GM12865 (cell line): ENCODE results near the gene RASL10A.
"Not testable (repeated sequence)": the region's sequence is repeated elsewhere in the genome, so short reads cannot be mapped to it uniquely, and the experiment has no call there.

Experiments
- DNase-seq: peaks from one replicate; pipeline ENCODE4 v3.0.0; 2010; ENCODE audit warnings: low read depth
- H3K4me3 ChIP-seq: 2 replicates; pipeline ENCODE4 v1.5.1; 2011; ENCODE audit warnings: mild to moderate bottlenecking, low read depth, low read length, control low read depth
- TF ChIP-seq, protein P1 (sequence below): IDR thresholded peaks from 2 replicates; pipeline ENCODE4 v1.5.1; 2011; ENCODE audit warnings: low read length, control low read depth, low read depth, inconsistent platforms; ENCODE audit not compliant: insufficient read depth; ENCODE audit errors: missing control alignments

RASL10A gene, protein sequence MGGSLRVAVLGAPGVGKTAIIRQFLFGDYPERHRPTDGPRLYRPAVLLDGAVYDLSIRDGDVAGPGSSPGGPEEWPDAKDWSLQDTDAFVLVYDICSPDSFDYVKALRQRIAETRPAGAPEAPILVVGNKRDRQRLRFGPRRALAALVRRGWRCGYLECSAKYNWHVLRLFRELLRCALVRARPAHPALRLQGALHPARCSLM

DNA sequence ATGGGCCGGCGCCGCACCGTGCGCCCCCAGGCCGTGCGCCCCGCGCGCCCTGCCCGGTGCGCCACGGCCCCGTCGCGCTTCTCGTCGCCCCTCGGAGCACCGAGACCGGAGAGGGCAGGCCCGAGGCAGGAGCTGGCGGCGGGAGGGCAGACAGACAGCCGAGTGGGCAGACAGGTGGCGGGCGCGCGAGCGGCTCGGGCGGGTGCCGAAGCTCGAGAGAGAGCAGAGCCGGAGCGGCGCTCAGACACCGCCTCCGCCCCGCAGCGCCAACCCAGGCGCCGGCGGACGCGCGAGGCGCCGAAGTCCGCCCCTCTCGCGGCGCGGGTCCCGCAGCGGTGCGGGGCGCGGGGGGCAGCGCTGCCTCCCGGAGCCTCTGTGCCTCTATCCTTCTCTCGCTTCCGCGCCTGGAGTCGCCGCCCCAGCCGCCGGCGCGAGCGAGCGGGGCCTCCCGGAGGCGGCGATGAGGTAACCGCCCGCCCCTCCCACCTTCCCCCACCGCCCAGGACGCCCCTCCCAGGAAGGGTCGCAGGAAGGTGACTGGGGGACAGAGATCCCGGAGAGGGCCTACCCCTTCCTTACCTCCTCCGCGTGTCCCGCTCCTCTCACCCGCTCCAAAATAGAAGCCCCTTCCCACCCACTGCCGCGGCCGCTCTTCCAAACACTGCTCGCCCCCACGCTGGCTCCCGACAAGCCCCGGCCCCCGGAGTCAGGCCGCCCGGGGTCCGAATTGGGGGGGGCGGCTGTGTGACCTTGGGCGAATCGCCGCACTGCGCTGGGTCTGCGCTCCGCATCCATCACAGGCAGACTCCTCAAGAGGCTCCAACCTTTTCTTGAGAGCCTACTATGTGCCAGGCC lies at the start of gene RASL10A:
TSS of gene RASL10A (minus strand) at position 412 of the 855 bp plus-strand sequence. CDS start 451 bp downstream, outside the sequence.
- no peak for DNase-seq
- TF ChIP-seq, protein P1, sequence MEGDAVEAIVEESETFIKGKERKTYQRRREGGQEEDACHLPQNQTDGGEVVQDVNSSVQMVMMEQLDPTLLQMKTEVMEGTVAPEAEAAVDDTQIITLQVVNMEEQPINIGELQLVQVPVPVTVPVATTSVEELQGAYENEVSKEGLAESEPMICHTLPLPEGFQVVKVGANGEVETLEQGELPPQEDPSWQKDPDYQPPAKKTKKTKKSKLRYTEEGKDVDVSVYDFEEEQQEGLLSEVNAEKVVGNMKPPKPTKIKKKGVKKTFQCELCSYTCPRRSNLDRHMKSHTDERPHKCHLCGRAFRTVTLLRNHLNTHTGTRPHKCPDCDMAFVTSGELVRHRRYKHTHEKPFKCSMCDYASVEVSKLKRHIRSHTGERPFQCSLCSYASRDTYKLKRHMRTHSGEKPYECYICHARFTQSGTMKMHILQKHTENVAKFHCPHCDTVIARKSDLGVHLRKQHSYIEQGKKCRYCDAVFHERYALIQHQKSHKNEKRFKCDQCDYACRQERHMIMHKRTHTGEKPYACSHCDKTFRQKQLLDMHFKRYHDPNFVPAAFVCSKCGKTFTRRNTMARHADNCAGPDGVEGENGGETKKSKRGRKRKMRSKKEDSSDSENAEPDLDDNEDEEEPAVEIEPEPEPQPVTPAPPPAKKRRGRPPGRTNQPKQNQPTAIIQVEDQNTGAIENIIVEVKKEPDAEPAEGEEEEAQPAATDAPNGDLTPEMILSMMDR, result no peak
- no peak within 1 kb of the TSS for H3K4me3 ChIP-seq

DNA sequence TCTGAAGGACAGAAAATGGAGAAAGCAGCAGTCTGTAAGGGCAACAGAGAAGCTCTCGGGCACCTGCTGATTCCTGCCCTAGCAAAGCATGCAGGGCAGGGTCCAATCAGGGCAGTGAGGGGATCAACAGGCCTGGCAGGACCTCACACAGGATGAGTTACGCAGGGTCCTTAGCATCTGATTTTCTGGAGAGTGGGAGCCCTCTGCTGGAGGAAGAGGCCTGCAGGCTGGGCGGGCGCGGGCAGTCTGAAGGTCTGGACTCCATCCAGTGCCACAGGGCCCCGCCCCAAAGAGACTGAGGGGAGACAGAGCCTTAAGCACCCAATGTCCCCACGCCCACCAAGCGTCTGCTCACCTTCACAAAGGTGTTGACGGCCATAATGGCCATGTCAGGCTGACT lies 44.0 kb upstream of the RASL10A start:
- DNase-seq, result no peak
- TF ChIP-seq, protein P1, result no peak

DNA sequence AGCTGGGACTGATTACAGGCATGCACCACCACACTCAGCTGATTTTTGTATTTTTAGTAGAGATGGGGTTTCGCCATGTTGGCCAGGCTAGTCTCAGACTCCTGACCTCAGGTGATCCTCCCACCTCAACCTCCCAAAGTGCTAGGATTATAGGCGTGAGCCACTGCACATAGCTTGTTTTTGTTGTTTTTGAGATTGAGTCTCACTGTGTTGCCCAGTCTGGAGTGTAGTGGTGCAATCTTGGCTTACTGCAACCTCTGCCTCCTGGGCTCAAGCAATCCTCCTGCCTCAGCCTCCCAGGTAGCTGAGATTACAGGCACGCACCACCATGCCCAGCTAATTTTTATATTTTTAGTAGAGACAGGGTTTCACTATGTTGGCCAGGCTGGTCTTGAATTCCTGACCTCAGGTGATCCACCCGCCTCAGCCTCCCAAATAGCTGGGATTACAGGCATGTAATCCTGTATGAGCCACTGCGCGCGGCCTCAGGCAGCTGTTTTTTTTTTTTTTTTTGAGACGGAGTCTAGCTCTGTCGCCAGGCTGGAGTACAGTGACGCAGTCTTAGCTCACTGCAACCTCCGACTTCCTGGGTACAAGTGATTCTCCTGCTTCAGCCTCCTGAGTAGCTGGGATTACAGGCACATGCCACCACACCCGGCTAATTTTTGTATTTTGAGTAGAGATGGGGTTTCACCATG lies 41.8 kb upstream of the RASL10A start:
- H3K4me3 ChIP-seq, DNase-seq: not testable (repeated sequence)

More for the DNA sequence above, 44.0 kb upstream of the RASL10A start:
- H3K4me3 ChIP-seq, result no peak overlapping the region

DNA sequence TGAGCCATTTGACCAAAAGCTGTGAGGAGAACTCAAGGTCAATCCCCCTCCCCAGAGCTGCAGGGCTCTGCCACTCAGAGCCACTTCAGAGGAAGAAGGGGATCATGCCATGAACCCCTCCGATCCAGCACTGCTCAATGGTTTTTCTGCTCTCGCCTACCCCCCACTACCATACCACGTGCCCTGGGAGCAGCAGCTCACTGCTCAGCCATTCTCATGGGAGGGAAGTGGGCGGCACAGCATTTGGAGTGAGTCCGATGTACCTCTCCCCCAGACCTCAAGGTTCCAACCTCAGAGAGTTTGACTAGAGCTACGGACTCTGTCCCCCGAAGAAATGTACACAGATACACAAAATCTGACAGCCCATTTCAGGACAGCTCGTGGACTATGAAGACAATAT lies 38.4 kb upstream of the RASL10A start:
- H3K4me3 ChIP-seq, result no peak overlapping the region
- DNase-seq, result no peak
- TF ChIP-seq, protein P1, result no peak

DNA sequence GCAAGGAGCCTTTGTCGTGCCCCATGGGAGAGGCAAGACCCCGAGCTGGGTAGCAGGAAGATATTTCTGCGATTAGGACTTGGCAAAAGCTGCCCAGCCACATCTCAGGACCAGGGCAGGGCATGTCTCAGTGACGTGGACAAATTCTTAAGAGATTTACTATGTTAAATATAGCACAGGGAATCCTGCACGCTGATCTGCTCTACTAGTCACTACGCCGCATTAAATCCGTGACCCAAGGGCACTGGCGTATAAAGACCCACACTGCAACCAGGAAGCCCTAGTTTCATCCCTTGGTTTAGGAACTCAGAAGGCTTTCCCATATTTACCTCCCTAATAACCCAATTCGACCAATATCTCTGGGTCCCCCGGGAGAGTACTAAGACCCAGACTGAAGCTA lies 37.8 kb upstream of the RASL10A start:
- TF ChIP-seq, protein P1, result no peak
- H3K4me3 ChIP-seq, result no peak overlapping the region
- no peak for DNase-seq

DNA sequence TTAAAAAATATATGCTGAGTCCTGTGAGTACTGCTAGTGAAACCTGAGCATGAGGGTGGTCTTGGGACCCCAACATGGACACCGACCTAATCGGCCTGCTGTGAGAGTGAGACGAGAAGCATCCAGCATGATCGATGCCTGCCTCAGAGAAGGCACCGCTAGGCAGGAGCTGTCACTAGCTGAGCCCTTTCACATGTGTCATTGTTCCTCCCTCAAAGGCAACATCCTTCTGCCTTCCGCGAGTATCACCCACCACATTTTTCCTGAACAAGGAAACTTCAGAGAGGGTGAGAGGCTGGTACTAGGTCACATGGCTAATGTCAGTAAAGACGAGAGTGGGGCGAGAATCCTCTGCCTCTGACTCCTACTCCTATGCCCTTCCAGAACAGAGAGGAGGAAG lies 37.3 kb upstream of the RASL10A start:
- no peak overlapping the region for H3K4me3 ChIP-seq
- no peak for DNase-seq
- TF ChIP-seq, protein P1, result no peak

DNA sequence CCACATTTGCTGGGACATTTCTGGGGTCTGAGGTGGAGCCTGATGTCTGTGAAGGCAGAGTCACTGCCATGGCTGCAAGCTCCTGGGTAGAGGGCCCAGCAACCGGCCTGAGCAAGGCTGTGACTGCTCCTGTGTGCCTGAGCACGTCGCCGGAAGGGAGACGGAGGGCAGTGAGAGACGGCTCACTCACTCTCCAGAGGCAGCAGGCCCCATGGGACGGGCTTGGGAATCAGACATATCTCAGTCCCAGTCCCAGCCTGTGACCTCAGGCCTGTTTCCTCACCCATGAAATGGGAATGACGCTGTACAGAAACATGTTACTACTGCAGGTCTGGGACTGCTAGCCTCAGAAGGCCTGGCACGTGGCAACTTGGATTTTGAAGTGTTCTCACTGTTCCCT lies 36.4 kb upstream of the RASL10A start:
- DNase-seq, result no peak
- H3K4me3 ChIP-seq, result no peak overlapping the region
- TF ChIP-seq, protein P1, result no peak
